GM23338 (cell line): ENCODE results near the gene TAMM41. TPM values are rescaled to one million over a fixed set of nuclear protein-coding genes. Genes with fewer than 3 reads are reported as not detected.

Experiments
- ATAC-seq: fragments of 200-7000 bp; cut with Tn5 transposase; 3 replicates; pipeline ENCODE4 v1.9.1; 2020
- DNase-seq: peaks from one replicate; pipeline ENCODE4 v3.0.0-alpha.2; 2015; ENCODE audit warnings: low spot score
- H2AFZ ChIP-seq: fragments of 200-600 bp; sonication (generic); 2 replicates; pipeline ENCODE4 v1.8.0; 2016; ENCODE audit warnings: antibody characterized with exemption, mild to moderate bottlenecking, moderate library complexity
- H3F3A ChIP-seq: fragments of 200-600 bp; sonication (generic); replicated peaks from 2 replicates; pipeline ENCODE4 v1.8.0; 2017; ENCODE audit warnings: antibody characterized with exemption, mixed run types, low read depth
- H3K27ac ChIP-seq: fragments of 200-600 bp; sonication (generic); 2 replicates; pipeline ENCODE4 v1.6.1; 2016; ENCODE audit warnings: low read depth
- H3K27me3 ChIP-seq: fragments of 200-600 bp; sonication (generic); 2 replicates; pipeline ENCODE4 v1.8.0; 2016; ENCODE audit warnings: mild to moderate bottlenecking, mixed run types, moderate library complexity; ENCODE audit not compliant: insufficient read depth
- H3K36me3 ChIP-seq: fragments of 200-600 bp; sonication (generic); 2 replicates; pipeline ENCODE4 v1.8.0; 2016; ENCODE audit warnings: mild to moderate bottlenecking; ENCODE audit not compliant: insufficient read depth
- H3K4me1 ChIP-seq: fragments of 200-600 bp; sonication (generic); 2 replicates; pipeline ENCODE4 v1.8.0; 2016; ENCODE audit warnings: mild to moderate bottlenecking, moderate library complexity; ENCODE audit not compliant: insufficient read depth
- H3K4me2 ChIP-seq: fragments of 200-600 bp; sonication (generic); 2 replicates; pipeline ENCODE4 v1.7.1; 2017; ENCODE audit warnings: mixed run types
- H3K4me3 ChIP-seq: fragments of 200-600 bp; sonication (generic); 2 replicates; pipeline ENCODE4 v1.6.1; 2016; ENCODE audit warnings: mixed run types
- H3K79me2 ChIP-seq: fragments of 200-600 bp; sonication (generic); replicated peaks from 2 replicates; pipeline ENCODE4 v1.8.0; 2017; ENCODE audit warnings: mild to moderate bottlenecking; ENCODE audit not compliant: insufficient read depth
- H3K9me2 ChIP-seq: fragments of 200-600 bp; sonication (generic); 2 replicates; pipeline ENCODE4 v1.8.0; 2017; ENCODE audit not compliant: insufficient read depth
- H4K20me1 ChIP-seq: fragments of 200-600 bp; sonication (generic); replicated peaks from 2 replicates; pipeline ENCODE4 v1.8.0; 2017; ENCODE audit warnings: mild to moderate bottlenecking; ENCODE audit not compliant: insufficient read depth
- H3K27ac Mint-ChIP-seq: 2 replicates; pipeline ENCODE4 v1.8.0; 2020; ENCODE audit warnings: inconsistent platforms, mild to moderate bottlenecking, moderate library complexity, mixed read lengths
- H3K27me3 Mint-ChIP-seq: 3 replicates; pipeline ENCODE4 v1.8.0; 2022; ENCODE audit warnings: low read depth, mild to moderate bottlenecking, moderate library complexity, mixed read lengths, inconsistent platforms; ENCODE audit not compliant: insufficient read depth, poor library complexity
- H3K36me3 Mint-ChIP-seq: 3 replicates; pipeline ENCODE4 v1.8.0; 2021; ENCODE audit warnings: low read depth, mild to moderate bottlenecking, inconsistent platforms, moderate library complexity, mixed read lengths
- H3K4me1 Mint-ChIP-seq: 3 replicates; pipeline ENCODE4 v1.8.0; 2020; ENCODE audit warnings: mild to moderate bottlenecking, inconsistent platforms, mixed read lengths
- H3K4me3 Mint-ChIP-seq: 3 replicates; pipeline ENCODE4 v1.8.0; 2021; ENCODE audit warnings: moderate library complexity, mild to moderate bottlenecking, inconsistent platforms, mixed read lengths
- H3K9me3 Mint-ChIP-seq: 3 replicates; pipeline ENCODE4 v1.8.0; 2020; ENCODE audit warnings: moderate library complexity, mild to moderate bottlenecking, inconsistent platforms, mixed read lengths
- CREB1 ChIP-seq: fragments of 250-450 bp; sonication (Bioruptor Pico); IDR thresholded peaks from 2 replicates; pipeline ENCODE4 v1.5.0; 2020; ENCODE audit warnings: low read depth, mild to moderate bottlenecking, moderate library complexity
- CTCF ChIP-seq, 2 experiments: fragments of 200-600 bp in 1 of 2; sonication (generic) in 1 of 2; conservative IDR thresholded peaks; 2 replicates each; pipeline versions ENCODE4 v1.5.1 to v1.6.1; 2016 to 2017; ENCODE audit warnings: antibody characterized with exemption in 2 of 2, low read depth in 2 of 2, mild to moderate bottlenecking in 2 of 2, moderate library complexity in 1 of 2
- ETS1 ChIP-seq: IDR thresholded peaks from 2 replicates; pipeline ENCODE4 v1.6.1; 2016; ENCODE audit warnings: antibody characterized with exemption
- EZH2 ChIP-seq: fragments of 200-600 bp; sonication (generic); IDR thresholded peaks from one replicate; pipeline ENCODE4 v1.8.0; 2017; ENCODE audit warnings: antibody characterized with exemption, mild to moderate bottlenecking, low read depth; ENCODE audit not compliant: unreplicated experiment
- EZH2phosphoT487 ChIP-seq: fragments of 200-600 bp; sonication (generic); IDR thresholded peaks from one replicate; pipeline ENCODE4 v1.8.1; 2018; ENCODE audit warnings: antibody characterized with exemption; ENCODE audit not compliant: unreplicated experiment
- JUNB ChIP-seq: IDR thresholded peaks from one replicate; pipeline ENCODE4 v1.6.1; 2016; ENCODE audit warnings: antibody characterized with exemption; ENCODE audit not compliant: unreplicated experiment
- NANOG ChIP-seq: IDR thresholded peaks from 2 replicates; pipeline ENCODE4 v1.6.1; 2016; ENCODE audit warnings: antibody characterized with exemption, borderline replicate concordance
- POLR2AphosphoS5 ChIP-seq: IDR thresholded peaks from 2 replicates; pipeline ENCODE4 v1.6.1; 2016; ENCODE audit warnings: antibody characterized with exemption, low read depth
- REST ChIP-seq: IDR thresholded peaks from one replicate; pipeline ENCODE4 v1.6.1; 2018; ENCODE audit warnings: antibody characterized with exemption; ENCODE audit not compliant: unreplicated experiment
- STAT1 ChIP-seq: IDR thresholded peaks from one replicate; pipeline ENCODE4 v1.6.1; 2016; ENCODE audit warnings: antibody characterized with exemption; ENCODE audit not compliant: unreplicated experiment
- ZNF114 ChIP-seq: fragments of 250-450 bp; sonication (Bioruptor Pico); IDR thresholded peaks from 2 replicates; pipeline ENCODE4 v1.5.0; 2020; ENCODE audit warnings: mild to moderate bottlenecking, moderate library complexity
- ZNF331 ChIP-seq: fragments of 250-450 bp; sonication (Bioruptor Pico); IDR thresholded peaks from 2 replicates; pipeline ENCODE4 v1.5.0; 2020; ENCODE audit warnings: low read depth, mild to moderate bottlenecking, moderate library complexity
- ZNF462 ChIP-seq: fragments of 250-450 bp; sonication (Bioruptor Pico); IDR thresholded peaks from 2 replicates; pipeline ENCODE4 v1.5.0; 2020; ENCODE audit warnings: mild to moderate bottlenecking, moderate library complexity
- polyA plus RNA-seq: library from polyadenylated mRNA; unstranded; fragments of >200 nt; fragmentation: Nextera tagmentation; extraction: Ambion mirVana; gene quantifications from 2 replicates; pipeline ENCODE4 v1.2.1, GENCODE V29; 2016
- total RNA-seq: library from RNA; depleted of rRNA; stranded (reverse); fragments of >200 nt; shearing (Covaris generic); gene quantifications from 2 replicates; pipeline ENCODE4 v1.2.3, GENCODE V29; 2014

Gene TAMM41
- total and polyA plus RNA-seq, 2 experiments from 2014 or later = 8.9 to 19.2 TPM

DNA sequence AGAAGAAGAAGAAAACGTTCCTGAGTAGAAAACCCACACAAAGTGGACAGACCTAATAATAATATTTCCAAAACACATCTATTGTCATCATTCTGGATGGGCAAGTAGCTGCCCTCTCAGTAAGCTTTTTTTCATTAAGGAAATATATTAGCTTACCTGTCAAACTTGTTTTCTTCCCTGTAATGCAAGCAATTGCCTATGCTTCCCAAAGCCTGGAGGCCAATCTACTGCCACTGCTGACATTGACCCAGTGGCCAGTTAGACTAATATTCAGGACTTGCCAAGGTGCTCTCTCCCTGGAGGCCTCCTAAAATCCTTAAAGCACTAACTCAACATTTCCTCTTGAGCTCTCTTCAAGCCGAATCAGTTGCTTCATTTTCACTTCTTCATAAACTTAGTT, 86.7 kb downstream of the TAMM41 start:
- Mint-ChIP-seq H3K4me1 (peaks cover 7% of the 10 kb centered on the region), H3K9me3 (no peaks in the 10 kb centered on the region)
- no peak for ATAC-seq

More for the DNA sequence above, 86.7 kb downstream of the TAMM41 start:
- no peaks in the 10 kb centered on the region for H3K79me2 ChIP-seq
- H3K4me3 ChIP-seq = no peak overlapping the region
- no peak overlapping the region for H3K27ac ChIP-seq
- H3F3A ChIP-seq = no peaks in the 10 kb centered on the region
- Mint-ChIP-seq H3K36me3 (no peaks in the 10 kb centered on the region), H3K27ac (no peak overlapping the region), H3K4me3 (no peak overlapping the region), H3K27me3 (peaks cover 2% of the 10 kb centered on the region)
- DNase-seq = no peak
- no peak overlapping the region for H2AFZ ChIP-seq
- no peak overlapping the region for H3K4me2 ChIP-seq
- no peaks in the 10 kb centered on the region for H3K36me3 ChIP-seq
- H4K20me1 ChIP-seq = no peaks in the 10 kb centered on the region
- H3K4me1 ChIP-seq = no peaks in the 10 kb centered on the region
- TF ChIP-seq CTCF (conservative IDR thresholded peaks at IDR 0.05; ENCODE audit: low read depth in 2 of 2) (no peak), REST (no peak), ZNF462 (CRISPR knock-in tag) (no peak), ZNF331 (CRISPR knock-in tag) (no peak), EZH2 (no peak), NANOG (no peak), ZNF114 (no peak), JUNB (no peak), ETS1 (no peak), STAT1 (no peak), POLR2AphosphoS5 (no peak), EZH2phosphoT487 (no peak), CREB1 (CRISPR knock-in tag) (no peak)
- no peaks in the 10 kb centered on the region for H3K27me3 ChIP-seq
- H3K9me2 ChIP-seq = no peaks in the 10 kb centered on the region
